K562 (cell line): Measurements from ENCODE around the gene USP4. TPM values are rescaled to one million over a fixed set of nuclear protein-coding genes. Genes with fewer than 3 reads are reported as not detected.

Experiments used
- ATAC-seq: fragments of 200-7000 bp; cut with Tn5 transposase; 3 replicates; pipeline ENCODE4 v1.9.1; 2020; ENCODE audit warnings: moderate library complexity
- BruUV-seq: library from RNA; stranded (reverse); fragments of 400-500 nt; replicated peaks from 2 replicates; lab custom pipeline; 2021; lab: Mats Ljungman, UMichigan
- CTCF ChIA-PET: fragments of 300-600 bp; formaldehyde crosslinking; extraction: SDS; loops from one replicate; lab custom pipeline; 2021; ENCODE audit warnings: low intra/inter-chr PET ratio; lab: Yijun Ruan, JAX
- POLR2A ChIA-PET: fragments of 300-600, 350-650 bp; sonication (Branson Sonifier 250); formaldehyde crosslinking; extraction: SDS; loops from one replicate; lab custom pipeline; 2021; ENCODE audit warnings: antibody characterized with exemption, inconsistent platforms; lab: Yijun Ruan, JAX
- DNase-seq, 4 experiments: peaks; one replicate each; pipeline versions ENCODE4 v3.0.0 to v3.0.0-alpha.2; 2011 to 2018; ENCODE audit warnings: low spot score in 3 of 4, mixed read lengths in 3 of 4; ENCODE audit errors: extremely low read depth in 1 of 4
- FAIRE-seq: peaks from 2 replicates; lab custom pipeline; 2011; peaks lifted over from hg19 to GRCh38; lab: Jason Lieb, UNC
- H2AFZ ChIP-seq: 2 replicates; pipeline ENCODE4 v1.6.0; 2011; ENCODE audit warnings: low read depth, low read length, control low read depth, inconsistent platforms
- H3K27ac ChIP-seq: fragments of 200-600 bp; 3 replicates; pipeline ENCODE4 v1.8.0; 2011; ENCODE audit warnings: low read depth, mild to moderate bottlenecking, control low read depth, inconsistent platforms, low read length, moderate library complexity, mixed read lengths; ENCODE audit errors: extremely low read depth
- H3K27me3 ChIP-seq, 2 experiments: fragments of 300-600 bp in 1 of 2; 2 replicates in 1 of 2; 3 replicates in 1 of 2; pipeline versions ENCODE4 v1.6.0 to v1.8.0; 2011; ENCODE audit warnings: inconsistent platforms in 2 of 2, low read length in 2 of 2, mild to moderate bottlenecking in 1 of 2, mixed read lengths in 1 of 2, moderate library complexity in 1 of 2; ENCODE audit not compliant: control insufficient read depth in 2 of 2, insufficient read depth in 2 of 2
- H3K36me3 ChIP-seq: fragments of 300-600 bp; 3 replicates; pipeline ENCODE4 v1.8.0; 2011; ENCODE audit warnings: mild to moderate bottlenecking, low read length, inconsistent platforms; ENCODE audit not compliant: control insufficient read depth, insufficient read depth
- H3K4me1 ChIP-seq, 2 experiments: fragments of 200-600 bp in 1 of 2; replicated peaks in 1 of 2; 2 replicates in 1 of 2; 3 replicates in 1 of 2; pipeline versions ENCODE4 v1.5.1 to v1.8.0; 2011; ENCODE audit warnings: inconsistent platforms in 2 of 2, low read length in 2 of 2, mild to moderate bottlenecking in 1 of 2, mixed read lengths in 1 of 2, moderate library complexity in 1 of 2; ENCODE audit not compliant: control insufficient read depth in 2 of 2, insufficient read depth in 2 of 2
- H3K4me2 ChIP-seq: 2 replicates; pipeline ENCODE4 v1.6.1; 2011; ENCODE audit warnings: low read length, control low read depth, inconsistent platforms, mixed read lengths; ENCODE audit not compliant: insufficient read depth
- H3K4me3 ChIP-seq: fragments of 200-600 bp; sonication (generic), shearing (Covaris generic); 2 replicates; pipeline ENCODE4 v1.5.1; 2016; ENCODE audit warnings: control low read depth, inconsistent platforms
- H3K79me2 ChIP-seq: fragments of 200-600 bp; 3 replicates; pipeline ENCODE4 v1.8.0; 2011; ENCODE audit warnings: low read length, inconsistent platforms; ENCODE audit not compliant: control insufficient read depth, insufficient read depth
- H3K9ac ChIP-seq, 2 experiments: 2 replicates each; pipeline versions ENCODE4 v1.6.0 to v1.6.1; 2011; ENCODE audit warnings: low read depth in 2 of 2, low read length in 2 of 2, control low read depth in 1 of 2, inconsistent platforms in 1 of 2, mild to moderate bottlenecking in 1 of 2, mixed read lengths in 1 of 2; ENCODE audit not compliant: insufficient read depth in 1 of 2
- H3K9me1 ChIP-seq: one replicate; pipeline ENCODE4 v1.6.0; 2011; ENCODE audit warnings: inconsistent platforms, mild to moderate bottlenecking, low read length, moderate library complexity; ENCODE audit not compliant: control insufficient read depth, insufficient read depth
- H3K9me3 ChIP-seq: replicated peaks from 2 replicates; pipeline ENCODE4 v1.5.1; 2011; ENCODE audit warnings: low read depth, low read length, inconsistent platforms; ENCODE audit not compliant: control insufficient read depth, insufficient read depth
- H4K20me1 ChIP-seq: replicated peaks from 2 replicates; pipeline ENCODE4 v1.6.1; 2011; ENCODE audit warnings: low read length, inconsistent platforms, mixed read lengths; ENCODE audit not compliant: control insufficient read depth, insufficient read depth
- GATA2 ChIP-seq: sonication (generic); formaldehyde crosslinking; IDR thresholded peaks from 2 replicates; pipeline ENCODE4 v1.4.0; 2020; ENCODE audit warnings: mild to moderate bottlenecking, missing genetic modification reagents
- JUNB ChIP-seq: fragments of 450-650 bp; formaldehyde crosslinking; conservative IDR thresholded peaks from 2 replicates; pipeline ENCODE4 v1.4.0; 2020; ENCODE audit warnings: mild to moderate bottlenecking
- MAZ ChIP-seq, 2 experiments: fragments of 450-650 bp in 1 of 2; sonication (generic) in 1 of 2; formaldehyde crosslinking; IDR thresholded peaks in 1 of 2; conservative IDR thresholded peaks in 1 of 2; 2 replicates each; pipeline versions ENCODE4 v1.4.0 to v1.5.0; 2020; ENCODE audit warnings: mild to moderate bottlenecking in 1 of 2, missing genetic modification reagents in 1 of 2
- MED1 ChIP-seq: sonication (generic); formaldehyde crosslinking; IDR thresholded peaks from 2 replicates; pipeline ENCODE4 v1.8.1; 2023; ENCODE audit warnings: missing genetic modification reagents, borderline replicate concordance
- RAD21 ChIP-seq, 2 experiments: fragments of 250-450 bp in 1 of 2; fragments of 450-650 bp in 1 of 2; sonication (Bioruptor Pico) in 1 of 2; formaldehyde crosslinking in 1 of 2; IDR thresholded peaks in 1 of 2; conservative IDR thresholded peaks in 1 of 2; 2 replicates each; pipeline versions ENCODE4 v1.4.0 to v1.8.0; 2020 to 2022; ENCODE audit warnings: mild to moderate bottlenecking in 2 of 2, moderate library complexity in 1 of 2
- RBFOX2 ChIP-seq: fragments of 200-400 bp; formaldehyde crosslinking; IDR thresholded peaks from 2 replicates; pipeline ENCODE4 v1.6.1; 2017; ENCODE audit warnings: low read depth, mild to moderate bottlenecking, low read length, moderate library complexity
- SAFB2 ChIP-seq: fragments of 200-400 bp; formaldehyde crosslinking; IDR thresholded peaks from 2 replicates; pipeline ENCODE4 v1.6.1; 2018; ENCODE audit warnings: borderline replicate concordance, low read length, low read depth, moderate library complexity; ENCODE audit not compliant: severe bottlenecking
- SPI1 ChIP-seq: IDR thresholded peaks from 2 replicates; pipeline ENCODE4 v1.6.1; 2011; ENCODE audit warnings: low read depth, low read length, control low read depth, borderline replicate concordance
- TBP ChIP-seq: optimal IDR thresholded peaks from 2 replicates; pipeline ENCODE3; 2011; ENCODE audit warnings: low read depth, low read length, improper control_type of control experiment
- WGBS: fragments of 100-300 bp; shearing (Covaris generic); methylation state at CpG from one replicate; pipeline ENCODE4 v1.1.6; 2016; ENCODE audit warnings: low coverage, mixed read lengths; ENCODE audit not compliant: insufficient coverage; ENCODE audit errors: missing lambda C conversion rate; 5-methylcytosine and 5-hydroxymethylcytosine counted together
- in situ Hi-C: fragments of 300-500 bp; cut with MboI; formaldehyde crosslinking; loops from 4 replicates; pipeline ENCODE4 v1.15.0; 2018; ENCODE audit warnings: inconsistent platforms, mixed read lengths
- intact Hi-C: fragments of 100-400 bp; cut with micrococcal nuclease; formaldehyde crosslinking; loops from 2 replicates; pipeline ENCODE4 v1.14.2; 2022
- polyA plus RNA-seq, 8 experiments: library from polyadenylated mRNA; depleted of rRNA in 4 of 8; stranded (reverse) in 5 of 8; unstranded in 3 of 8; fragments of >200 nt; fragmentation: Nextera tagmentation in 2 of 8; fragmentation: Illumina TruSeq in 1 of 8; extraction: Ambion mirVana in 2 of 8; extraction: Trizol in 1 of 8; gene quantifications; 2 replicates each; pipeline versions ENCODE4 v1.2.1 to v1.2.3, GENCODE V29; 2011 to 2014; ENCODE audit warnings: inconsistent platforms in 1 of 8, missing spikeins in 1 of 8
- total RNA-seq, 7 experiments: library from RNA; depleted of rRNA in 6 of 7; stranded (reverse); fragments of >200 nt in 6 of 7; fragmentation: Illumina TruSeq in 2 of 7; extraction: Trizol in 2 of 7; gene quantifications; 2 replicates each; pipeline versions ENCODE4 v1.2.1 to v1.2.3, GENCODE V29; 2011 to 2021; ENCODE audit warnings: low replicate concordance in 1 of 7
- TF ChIP-seq, protein P1 (sequence below): sonication (generic); formaldehyde crosslinking; IDR thresholded peaks from 2 replicates; pipeline ENCODE4 v1.8.0; 2022; ENCODE audit warnings: mild to moderate bottlenecking, missing genetic modification reagents
- TF ChIP-seq, protein P2 (sequence below): fragments of 250-450 bp; sonication (Bioruptor Pico); IDR thresholded peaks from 2 replicates; pipeline ENCODE4 v1.8.0; 2022; ENCODE audit warnings: moderate library complexity, mild to moderate bottlenecking, inconsistent platforms
- TF ChIP-seq, protein P3 (sequence below): fragments of 250-450 bp; sonication (Bioruptor Pico); IDR thresholded peaks from 2 replicates; pipeline ENCODE4 v1.4.0; 2020; ENCODE audit warnings: mild to moderate bottlenecking, moderate library complexity, borderline replicate concordance

The USP4 gene
- total and polyA plus RNA-seq, 9 of the 15 experiments (the other 6 are each of a cell fraction or from before 2014, with no cell fraction given), result 11.8 to 40.4 (median 22.9) TPM

DNA sequence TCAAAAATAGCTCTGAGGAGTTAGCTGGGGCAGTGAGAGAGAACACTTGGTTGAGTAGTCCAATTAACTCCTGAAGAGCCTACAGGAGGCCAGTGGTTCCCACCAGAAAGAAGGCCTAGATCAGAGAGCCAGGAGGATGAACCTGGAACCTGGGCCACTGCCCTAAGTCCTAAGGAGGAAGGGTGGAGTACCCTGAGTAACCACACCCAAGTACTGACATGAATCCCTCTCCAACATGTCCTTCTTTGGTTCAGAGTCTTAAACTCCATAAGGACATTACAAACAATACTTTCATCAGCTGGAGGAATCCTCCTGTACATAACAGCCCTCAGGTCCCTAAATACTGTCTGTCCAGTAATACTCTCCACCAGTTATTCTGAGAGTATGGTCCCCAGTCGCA is 37.2 kb downstream of the USP4 start (continued):
- TF ChIP-seq RAD21 (CRISPR knock-in tag; conservative IDR thresholded peaks at IDR 0.05 in 1 of 2, IDR thresholded peaks at IDR 0.05 in 1 of 2) (no peak), MED1 (CRISPR knock-in tag) (no peak), GATA2 (CRISPR knock-in tag) (no peak), TBP (no peak), SAFB2 (no peak)
- TF ChIP-seq, protein P1, sequence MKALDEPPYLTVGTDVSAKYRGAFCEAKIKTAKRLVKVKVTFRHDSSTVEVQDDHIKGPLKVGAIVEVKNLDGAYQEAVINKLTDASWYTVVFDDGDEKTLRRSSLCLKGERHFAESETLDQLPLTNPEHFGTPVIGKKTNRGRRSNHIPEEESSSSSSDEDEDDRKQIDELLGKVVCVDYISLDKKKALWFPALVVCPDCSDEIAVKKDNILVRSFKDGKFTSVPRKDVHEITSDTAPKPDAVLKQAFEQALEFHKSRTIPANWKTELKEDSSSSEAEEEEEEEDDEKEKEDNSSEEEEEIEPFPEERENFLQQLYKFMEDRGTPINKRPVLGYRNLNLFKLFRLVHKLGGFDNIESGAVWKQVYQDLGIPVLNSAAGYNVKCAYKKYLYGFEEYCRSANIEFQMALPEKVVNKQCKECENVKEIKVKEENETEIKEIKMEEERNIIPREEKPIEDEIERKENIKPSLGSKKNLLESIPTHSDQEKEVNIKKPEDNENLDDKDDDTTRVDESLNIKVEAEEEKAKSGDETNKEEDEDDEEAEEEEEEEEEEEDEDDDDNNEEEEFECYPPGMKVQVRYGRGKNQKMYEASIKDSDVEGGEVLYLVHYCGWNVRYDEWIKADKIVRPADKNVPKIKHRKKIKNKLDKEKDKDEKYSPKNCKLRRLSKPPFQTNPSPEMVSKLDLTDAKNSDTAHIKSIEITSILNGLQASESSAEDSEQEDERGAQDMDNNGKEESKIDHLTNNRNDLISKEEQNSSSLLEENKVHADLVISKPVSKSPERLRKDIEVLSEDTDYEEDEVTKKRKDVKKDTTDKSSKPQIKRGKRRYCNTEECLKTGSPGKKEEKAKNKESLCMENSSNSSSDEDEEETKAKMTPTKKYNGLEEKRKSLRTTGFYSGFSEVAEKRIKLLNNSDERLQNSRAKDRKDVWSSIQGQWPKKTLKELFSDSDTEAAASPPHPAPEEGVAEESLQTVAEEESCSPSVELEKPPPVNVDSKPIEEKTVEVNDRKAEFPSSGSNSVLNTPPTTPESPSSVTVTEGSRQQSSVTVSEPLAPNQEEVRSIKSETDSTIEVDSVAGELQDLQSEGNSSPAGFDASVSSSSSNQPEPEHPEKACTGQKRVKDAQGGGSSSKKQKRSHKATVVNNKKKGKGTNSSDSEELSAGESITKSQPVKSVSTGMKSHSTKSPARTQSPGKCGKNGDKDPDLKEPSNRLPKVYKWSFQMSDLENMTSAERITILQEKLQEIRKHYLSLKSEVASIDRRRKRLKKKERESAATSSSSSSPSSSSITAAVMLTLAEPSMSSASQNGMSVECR (CRISPR knock-in tag), result no peak

DNA sequence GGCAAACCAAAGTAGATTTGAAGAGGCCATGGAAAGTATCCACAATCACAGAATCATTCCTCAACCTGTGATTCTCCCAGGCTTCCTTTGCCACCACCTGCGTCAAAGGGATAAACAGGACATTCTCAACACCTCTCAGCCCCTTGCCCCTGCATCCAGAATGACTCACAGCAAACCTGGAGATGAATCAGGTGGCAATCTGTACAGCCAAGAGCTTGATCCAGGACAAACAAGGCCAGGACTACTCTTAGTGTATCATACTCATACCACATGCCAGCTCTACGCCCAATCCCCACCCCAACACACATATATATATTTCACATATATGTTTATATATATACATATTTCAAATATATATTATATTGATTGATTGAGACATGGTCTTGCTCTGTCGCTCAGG is 39.3 kb downstream of the USP4 start:
- ChIA-PET POLR2A (interaction anchor here (0.6 kb wide), 1 partner anchor 56 kb away, joined by 3 read pairs; no protein-coding TSS in a partner anchor), CTCF (no interaction called here)
- Histone ChIP-seq H3K4me2 (no peak overlapping the region), H3K36me3 (peaks cover 66% of the 10 kb centered on the region), H2AFZ (no peak overlapping the region), H3K4me1 (no peaks in the 10 kb centered on the region), H3K27me3 (no peaks in the 10 kb centered on the region), H3K9me3 (no peaks in the 10 kb centered on the region), H3K4me3 (no peak overlapping the region), H3K9ac (no peak overlapping the region), H4K20me1 (no peaks in the 10 kb centered on the region), H3K27ac (no peak overlapping the region), H3K9me1 (no peaks in the 10 kb centered on the region), H3K79me2 (no peaks in the 10 kb centered on the region)
- DNase-seq, result no peak
- ATAC-seq, result no peak
- 86% methylated on average over 3 of the region's 3 CpGs for WGBS
- in situ Hi-C loops (no loop called here), intact Hi-C loops (no loop called here)
- no peak for FAIRE-seq
- no TSS peak for BruUV-seq
- no peak for TF ChIP-seq RBFOX2
- TF ChIP-seq MAZ (CRISPR knock-in tag; conservative IDR thresholded peaks at IDR 0.05 in 1 of 2, IDR thresholded peaks at IDR 0.05 in 1 of 2), result no peak
- TF ChIP-seq JUNB (CRISPR knock-in tag), result no peak
- TF ChIP-seq, protein P2, sequence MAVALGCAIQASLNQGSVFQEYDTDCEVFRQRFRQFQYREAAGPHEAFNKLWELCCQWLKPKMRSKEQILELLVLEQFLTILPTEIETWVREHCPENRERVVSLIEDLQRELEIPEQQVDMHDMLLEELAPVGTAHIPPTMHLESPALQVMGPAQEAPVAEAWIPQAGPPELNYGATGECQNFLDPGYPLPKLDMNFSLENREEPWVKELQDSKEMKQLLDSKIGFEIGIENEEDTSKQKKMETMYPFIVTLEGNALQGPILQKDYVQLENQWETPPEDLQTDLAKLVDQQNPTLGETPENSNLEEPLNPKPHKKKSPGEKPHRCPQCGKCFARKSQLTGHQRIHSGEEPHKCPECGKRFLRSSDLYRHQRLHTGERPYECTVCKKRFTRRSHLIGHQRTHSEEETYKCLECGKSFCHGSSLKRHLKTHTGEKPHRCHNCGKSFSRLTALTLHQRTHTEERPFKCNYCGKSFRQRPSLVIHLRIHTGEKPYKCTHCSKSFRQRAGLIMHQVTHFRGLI (CRISPR knock-in tag), result no peak
- TF ChIP-seq, protein P3, sequence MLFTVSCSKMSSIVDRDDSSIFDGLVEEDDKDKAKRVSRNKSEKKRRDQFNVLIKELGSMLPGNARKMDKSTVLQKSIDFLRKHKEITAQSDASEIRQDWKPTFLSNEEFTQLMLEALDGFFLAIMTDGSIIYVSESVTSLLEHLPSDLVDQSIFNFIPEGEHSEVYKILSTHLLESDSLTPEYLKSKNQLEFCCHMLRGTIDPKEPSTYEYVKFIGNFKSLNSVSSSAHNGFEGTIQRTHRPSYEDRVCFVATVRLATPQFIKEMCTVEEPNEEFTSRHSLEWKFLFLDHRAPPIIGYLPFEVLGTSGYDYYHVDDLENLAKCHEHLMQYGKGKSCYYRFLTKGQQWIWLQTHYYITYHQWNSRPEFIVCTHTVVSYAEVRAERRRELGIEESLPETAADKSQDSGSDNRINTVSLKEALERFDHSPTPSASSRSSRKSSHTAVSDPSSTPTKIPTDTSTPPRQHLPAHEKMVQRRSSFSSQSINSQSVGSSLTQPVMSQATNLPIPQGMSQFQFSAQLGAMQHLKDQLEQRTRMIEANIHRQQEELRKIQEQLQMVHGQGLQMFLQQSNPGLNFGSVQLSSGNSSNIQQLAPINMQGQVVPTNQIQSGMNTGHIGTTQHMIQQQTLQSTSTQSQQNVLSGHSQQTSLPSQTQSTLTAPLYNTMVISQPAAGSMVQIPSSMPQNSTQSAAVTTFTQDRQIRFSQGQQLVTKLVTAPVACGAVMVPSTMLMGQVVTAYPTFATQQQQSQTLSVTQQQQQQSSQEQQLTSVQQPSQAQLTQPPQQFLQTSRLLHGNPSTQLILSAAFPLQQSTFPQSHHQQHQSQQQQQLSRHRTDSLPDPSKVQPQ (CRISPR knock-in tag), result no peak
- no peak for TF ChIP-seq SPI1
